A549 (cell line): ENCODE results near the gene GIN1. TPM values are rescaled to one million over a fixed set of nuclear protein-coding genes. Genes with fewer than 3 reads are reported as not detected.

Experiments used
- ATAC-seq, 2 experiments: fragments of 200-7000 bp in 1 of 2; fragments of >200 bp in 1 of 2; cut with Nextera tagmentation in 1 of 2; cut with Tn5 transposase in 1 of 2; 3 replicates each; pipeline versions ENCODE4 v1.8.0 to v1.9.1; 2018 to 2020; ENCODE audit warnings: mild to moderate bottlenecking in 1 of 2, moderate library complexity in 1 of 2
- CTCF ChIA-PET: fragments of 300-600 bp; sonication (Branson Sonifier 250); formaldehyde crosslinking; extraction: SDS; loops from one replicate; lab custom pipeline; 2021; ENCODE audit warnings: antibody characterized with exemption, inconsistent platforms; lab: Yijun Ruan, JAX
- POLR2A ChIA-PET: fragments of 350-600 bp; formaldehyde crosslinking; extraction: SDS; loops from one replicate; lab custom pipeline; 2021; ENCODE audit warnings: antibody characterized with exemption, inconsistent platforms; lab: Yijun Ruan, JAX
- DNase-seq, 2 experiments: peaks; one replicate each; pipeline versions ENCODE4 v3.0.0 to v3.0.0-alpha.2; 2011 to 2016; ENCODE audit warnings: low read depth in 1 of 2, low spot score in 1 of 2
- FAIRE-seq: peaks from 2 replicates; lab custom pipeline; 2011; peaks lifted over from hg19 to GRCh38; lab: Jason Lieb, UNC
- H3K27ac ChIP-seq, 2 experiments: fragments of >200 bp; sonication (Bioruptor Twin); formaldehyde crosslinking; 3 replicates each; pipeline ENCODE4 v1.5.1; 2016 to 2017
- H3K4me1 ChIP-seq: fragments of >200 bp; sonication (Bioruptor Twin); formaldehyde crosslinking; 3 replicates; pipeline ENCODE4 v1.6.1; 2016
- H3K4me2 ChIP-seq: fragments of >200 bp; sonication (Bioruptor Twin); formaldehyde crosslinking; 3 replicates; pipeline ENCODE4 v1.6.1; 2016
- H3K4me3 ChIP-seq: fragments of >200 bp; sonication (Bioruptor Twin); formaldehyde crosslinking; 3 replicates; pipeline ENCODE4 v1.5.1; 2016
- H3K9me3 ChIP-seq: fragments of >200 bp; sonication (Bioruptor Twin); formaldehyde crosslinking; 3 replicates; pipeline ENCODE4 v1.6.1; 2016
- BHLHE40 ChIP-seq: IDR thresholded peaks from 2 replicates; pipeline ENCODE4 v1.6.1; 2012; ENCODE audit warnings: low read depth, low read length, inconsistent platforms
- CBX8 ChIP-seq: fragments of 200-600 bp; sonication (generic); IDR thresholded peaks from 2 replicates; pipeline ENCODE4 v1.6.1; 2016
- CEBPB ChIP-seq, 2 experiments: fragments of >200 bp in 1 of 2; sonication (Bioruptor Twin) in 1 of 2; formaldehyde crosslinking in 1 of 2; IDR thresholded peaks; 2 replicates each; pipeline ENCODE4 v1.6.1; 2012 to 2016
- CHD2 ChIP-seq: fragments of 150-350 bp; IDR thresholded peaks from 2 replicates; pipeline ENCODE4 v1.6.1; 2014; ENCODE audit warnings: low read length; ENCODE audit not compliant: partially characterized antibody
- EHMT2 ChIP-seq: fragments of 200-600 bp; sonication (generic); IDR thresholded peaks from 2 replicates; pipeline ENCODE4 v1.6.1; 2016; ENCODE audit warnings: antibody characterized with exemption, low read depth, mild to moderate bottlenecking, moderate library complexity
- ELK1 ChIP-seq: fragments of 150-350 bp; IDR thresholded peaks from 2 replicates; pipeline ENCODE4 v1.6.1; 2014; ENCODE audit warnings: low read depth, mild to moderate bottlenecking, low read length
- EP300 ChIP-seq, 2 experiments: fragments of >200 bp; sonication (Bioruptor Twin); formaldehyde crosslinking; IDR thresholded peaks; 2 replicates in 1 of 2; 3 replicates in 1 of 2; pipeline ENCODE4 v1.6.1; 2016 to 2017
- HDAC2 ChIP-seq: fragments of 200-600 bp; sonication (generic); IDR thresholded peaks from 2 replicates; pipeline ENCODE4 v1.6.1; 2016
- HES2 ChIP-seq: fragments of >200 bp; sonication (Bioruptor Twin); formaldehyde crosslinking; IDR thresholded peaks from 2 replicates; pipeline ENCODE4 v1.6.1; 2016
- HEYL ChIP-seq: fragments of 250-450 bp; sonication (Bioruptor Pico); IDR thresholded peaks from 2 replicates; pipeline ENCODE4 v1.8.0; 2021; ENCODE audit warnings: mild to moderate bottlenecking, moderate library complexity
- HMGXB4 ChIP-seq: fragments of 250-450 bp; sonication (Bioruptor Pico); IDR thresholded peaks from 2 replicates; pipeline ENCODE4 v1.5.0; 2021; ENCODE audit warnings: mild to moderate bottlenecking, moderate library complexity, borderline replicate concordance
- HOXB13 ChIP-seq: fragments of 250-450 bp; sonication (Bioruptor Pico); IDR thresholded peaks from 2 replicates; pipeline ENCODE4 v1.5.0; 2020; ENCODE audit warnings: low read depth, mild to moderate bottlenecking, moderate library complexity
- JUN ChIP-seq, 2 experiments: fragments of >200 bp; sonication (Bioruptor Twin); formaldehyde crosslinking; IDR thresholded peaks; 2 replicates in 1 of 2; 3 replicates in 1 of 2; pipeline ENCODE4 v1.6.1; 2016 to 2017
- JUNB ChIP-seq: fragments of >200 bp; sonication (Bioruptor Twin); formaldehyde crosslinking; IDR thresholded peaks from 2 replicates; pipeline ENCODE4 v1.6.1; 2016
- NFE2L2 ChIP-seq: fragments of 150-350 bp; conservative IDR thresholded peaks from 2 replicates; pipeline ENCODE4 v1.6.1; 2014; ENCODE audit warnings: low read length
- NR3C1 ChIP-seq: fragments of >200 bp; sonication (Bioruptor Twin); formaldehyde crosslinking; IDR thresholded peaks from 3 replicates; pipeline ENCODE4 v1.6.1; 2017
- PHF8 ChIP-seq: fragments of 200-600 bp; sonication (generic); IDR thresholded peaks from 2 replicates; pipeline ENCODE4 v1.6.1; 2016; ENCODE audit warnings: low read depth, mild to moderate bottlenecking, antibody characterized with exemption, moderate library complexity, borderline replicate concordance
- POLR2A ChIP-seq: IDR thresholded peaks from 2 replicates; pipeline ENCODE4 v1.6.1; 2012; ENCODE audit warnings: mild to moderate bottlenecking, low read length
- RARB ChIP-seq: fragments of 250-450 bp; sonication (Bioruptor Pico); IDR thresholded peaks from 2 replicates; pipeline ENCODE4 v1.8.0; 2021; ENCODE audit warnings: mild to moderate bottlenecking, moderate library complexity
- RCOR1 ChIP-seq: fragments of 150-350 bp; IDR thresholded peaks from 2 replicates; pipeline ENCODE4 v1.6.1; 2014; ENCODE audit warnings: antibody characterized with exemption, low read length, low read depth
- TFCP2L1 ChIP-seq: fragments of 250-450 bp; sonication (Bioruptor Pico); IDR thresholded peaks from 2 replicates; pipeline ENCODE4 v1.5.0; 2021; ENCODE audit warnings: mild to moderate bottlenecking
- ZFP36 ChIP-seq: fragments of 450-650 bp; IDR thresholded peaks from 2 replicates; pipeline ENCODE4 v1.6.1; 2014; ENCODE audit warnings: borderline replicate concordance; ENCODE audit not compliant: partially characterized antibody
- ZSCAN20 ChIP-seq: fragments of 250-450 bp; sonication (Bioruptor Pico); IDR thresholded peaks from 2 replicates; pipeline ENCODE4 v1.8.0; 2022; ENCODE audit warnings: mild to moderate bottlenecking, moderate library complexity
- WGBS: methylation state at CpG from one replicate; pipeline ENCODE4 v1.1.6; 2017; ENCODE audit errors: missing lambda C conversion rate; 5-methylcytosine and 5-hydroxymethylcytosine counted together
- polyA plus RNA-seq, 4 experiments: library from polyadenylated mRNA; depleted of rRNA in 3 of 4; stranded (reverse); fragments of >200 nt; fragmentation: RNase III in 1 of 4; extraction: RNeasy Plus Mini Kit Qiagen cat#74134 plus additional on column Dnase treatment in 1 of 4; gene quantifications; 2 replicates in 3 of 4; 3 replicates in 1 of 4; pipeline ENCODE4 v1.2.3, GENCODE V29; 2011 to 2017
- TF ChIP-seq, protein P1 (sequence below): IDR thresholded peaks from 2 replicates; pipeline ENCODE4 v1.6.1; 2012
- TF ChIP-seq, protein P2 (sequence below): fragments of 450-650 bp; IDR thresholded peaks from 2 replicates; pipeline ENCODE4 v1.6.1; 2014; ENCODE audit warnings: antibody characterized with exemption

GIN1 gene
- polyA plus RNA-seq, 2 of the 4 experiments (the other 2 are of a cell fraction), result 7.9 to 13.5 TPM

DNA sequence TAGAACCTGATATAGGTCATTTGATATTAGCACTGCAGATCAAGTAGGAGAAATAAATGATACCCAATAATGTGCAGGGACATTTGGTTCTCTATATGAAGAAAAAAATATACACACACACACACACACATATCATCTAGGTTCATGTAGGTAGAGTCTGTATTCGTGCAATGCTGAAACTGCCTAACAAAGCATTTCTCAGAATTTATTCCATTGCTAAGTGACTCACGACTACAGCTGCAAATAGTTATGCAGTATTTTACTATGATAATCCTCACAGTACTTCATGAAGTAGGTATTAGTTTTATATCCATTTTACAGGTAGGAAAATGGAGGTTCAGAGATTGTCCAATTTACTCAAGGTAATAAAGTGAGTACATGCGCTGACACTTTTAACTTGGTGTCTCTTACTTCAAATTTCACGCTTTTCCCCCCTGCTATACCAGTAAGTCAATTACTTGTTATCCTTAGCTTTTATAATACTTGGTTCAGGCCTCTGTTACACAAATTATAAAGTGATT lies 2.4 kb downstream of the GIN1 start (continued):
- TF ChIP-seq RCOR1 (no peak), CEBPB (IDR thresholded peaks at IDR 0.05) (no peak), HEYL (CRISPR knock-in tag) (no peak), JUN (IDR thresholded peaks at IDR 0.05) (no peak), HMGXB4 (CRISPR knock-in tag) (no peak), NR3C1 (no peak)
- TF ChIP-seq, all 56 proteins: peak for 0

DNA sequence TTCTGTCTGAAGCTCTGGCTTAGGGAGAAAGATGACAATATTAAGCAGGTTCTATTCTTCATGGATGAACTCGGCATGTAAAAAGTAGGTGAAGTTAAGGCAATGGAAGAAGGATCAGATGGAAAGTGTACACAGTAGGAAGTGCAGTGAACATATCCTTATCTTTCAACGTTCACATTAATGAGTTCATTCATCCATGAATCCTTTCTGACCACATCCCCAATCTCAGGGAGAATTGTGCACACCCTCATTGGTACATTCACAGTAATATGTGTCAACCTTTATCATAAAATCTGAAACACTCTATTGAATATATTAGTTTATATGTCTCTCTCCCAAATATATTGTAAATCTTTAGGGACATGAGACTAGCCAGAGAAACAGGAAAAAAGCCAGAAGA lies 5.5 kb downstream of the GIN1 start:
- FAIRE-seq, result no peak
- Histone ChIP-seq H3K4me1 (peaks cover 8% of the 10 kb centered on the region), H3K4me3 (no peak overlapping the region), H3K9me3 (no peaks in the 10 kb centered on the region), H3K27ac (no peak overlapping the region), H3K4me2 (no peak overlapping the region)
- TF ChIP-seq NFE2L2 (no peak), BHLHE40 (no peak), PHF8 (no peak), EP300 (IDR thresholded peaks at IDR 0.05) (no peak), HOXB13 (CRISPR knock-in tag) (no peak), ZSCAN20 (CRISPR knock-in tag) (no peak)
- TF ChIP-seq, protein P1, sequence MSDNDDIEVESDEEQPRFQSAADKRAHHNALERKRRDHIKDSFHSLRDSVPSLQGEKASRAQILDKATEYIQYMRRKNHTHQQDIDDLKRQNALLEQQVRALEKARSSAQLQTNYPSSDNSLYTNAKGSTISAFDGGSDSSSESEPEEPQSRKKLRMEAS, result no peak
- no peak for ATAC-seq
- 87% methylated on average over 2 of the region's 2 CpGs for WGBS
- no peak for DNase-seq
- CTCF ChIA-PET, result no interaction called here
- POLR2A ChIA-PET, result no interaction called here

DNA sequence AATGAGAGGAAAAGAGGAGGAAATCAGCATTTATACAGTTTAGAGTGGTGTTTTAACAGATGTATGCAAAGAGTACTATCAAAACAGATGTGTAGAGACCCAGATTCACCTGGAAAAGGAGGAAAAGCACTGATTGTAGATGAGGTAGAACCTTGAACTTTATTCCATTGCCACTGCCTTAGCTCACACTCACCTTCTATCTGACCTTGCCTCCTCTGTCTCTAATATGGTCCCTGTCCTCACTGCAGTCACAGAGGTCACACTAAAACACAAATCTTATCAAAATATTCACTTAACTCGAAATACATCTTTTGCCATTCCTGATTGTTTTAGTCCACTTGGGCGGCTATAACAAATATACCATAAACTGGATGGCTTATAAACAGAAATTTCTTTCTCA lies 7.0 kb downstream of the GIN1 start:
- FAIRE-seq (no peak), ATAC-seq (no peak), DNase-seq (no peak)
- TF ChIP-seq EHMT2, result no peak
- no peak for TF ChIP-seq JUNB
- TF ChIP-seq POLR2A, result no peak
- TF ChIP-seq CEBPB (IDR thresholded peaks at IDR 0.05), result no peak
- TF ChIP-seq HDAC2, result no peak
- no peak for TF ChIP-seq NR3C1
- TF ChIP-seq TFCP2L1, result no peak
- TF ChIP-seq CBX8, result no peak
- TF ChIP-seq HES2, result no peak
- Histone ChIP-seq H3K9me3 (no peaks in the 10 kb centered on the region), H3K4me1 (peaks cover under 1% of the 10 kb centered on the region; the same call in 1 of the 3 replicates), H3K4me2 (no peak overlapping the region), H3K27ac (no peak overlapping the region), H3K4me3 (no peak overlapping the region)
- 87% methylated on average over 2 of the region's 2 CpGs for WGBS
- POLR2A ChIA-PET, result no interaction called here
- CTCF ChIA-PET, result interaction anchor here (0.6 to 1.5 kb wide), 2 partner anchors 16 to 26 kb away, joined by 3 read pairs; no protein-coding TSS in a partner anchor

- no peak overlapping the region for H3K4me3 ChIP-seq
- ChIA-PET POLR2A (no interaction called here), CTCF (interaction anchor here (1.2 kb wide), 1 partner anchor 28 kb away, joined by 5 read pairs; no protein-coding TSS in a partner anchor)
- 90% methylated on average over 2 of the region's 2 CpGs for WGBS
- no peak overlapping the region for H3K27ac ChIP-seq
- no peaks in the 10 kb centered on the region for H3K9me3 ChIP-seq
- ATAC-seq (no peak), DNase-seq (no peak), FAIRE-seq (no peak)
- H3K4me2 ChIP-seq, result no peak overlapping the region
- no peaks in the 10 kb centered on the region for H3K4me1 ChIP-seq
- TF ChIP-seq, protein P2, sequence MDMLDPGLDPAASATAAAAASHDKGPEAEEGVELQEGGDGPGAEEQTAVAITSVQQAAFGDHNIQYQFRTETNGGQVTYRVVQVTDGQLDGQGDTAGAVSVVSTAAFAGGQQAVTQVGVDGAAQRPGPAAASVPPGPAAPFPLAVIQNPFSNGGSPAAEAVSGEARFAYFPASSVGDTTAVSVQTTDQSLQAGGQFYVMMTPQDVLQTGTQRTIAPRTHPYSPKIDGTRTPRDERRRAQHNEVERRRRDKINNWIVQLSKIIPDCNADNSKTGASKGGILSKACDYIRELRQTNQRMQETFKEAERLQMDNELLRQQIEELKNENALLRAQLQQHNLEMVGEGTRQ, result no peak
- TF ChIP-seq CBX8 (no peak), CHD2 (no peak), CEBPB (IDR thresholded peaks at IDR 0.05) (no peak), ELK1 (no peak), HDAC2 (no peak), HMGXB4 (CRISPR knock-in tag) (no peak), RARB (CRISPR knock-in tag) (no peak), ZFP36 (no peak), NR3C1 (no peak)
Measured at GRCh38 chr5:103111468-103111867, 8.5 kb downstream of the GIN1 start.
